Epidermal melanocyte (primary cell): ENCODE data around the gene AFAP1L2.

ENCODE experiments used
- DNase-seq: peaks from one replicate; pipeline ENCODE4 v3.0.0; 2011; ENCODE audit warnings: low spot score; ENCODE audit not compliant: insufficient read length

Gene AFAP1L2

GRCh38 chr10:114412907-114413797, 8.8 kb upstream of the AFAP1L2 start:
- DNase-seq = no peak

GRCh38 chr10:114408968-114409444, 4.7 kb upstream of the AFAP1L2 start:
- DNase-seq = no peak

GRCh38 chr10:114408112-114408967, 4.0 kb upstream of the AFAP1L2 start:
- DNase-seq = no peak

GRCh38 chr10:114406455-114406854, 2.2 kb upstream of the AFAP1L2 start:
- no peak for DNase-seq

GRCh38 chr10:114405011-114405350, 679 bp upstream of the AFAP1L2 start:
- DNase-seq = no peak

GRCh38 chr10:114403541-114404161, 651 bp downstream of the AFAP1L2 start:
- no peak for DNase-seq

- peak; percentile 31 for DNase-seq
Observed at GRCh38 chr10:114402871-114403540, 1.3 kb downstream of the AFAP1L2 start.

GRCh38 chr10:114402233-114402632, 2.1 kb downstream of the AFAP1L2 start:
- no peak for DNase-seq

GRCh38 chr10:114401195-114401791, 3.0 kb downstream of the AFAP1L2 start:
- peak; percentile 50 for DNase-seq

GRCh38 chr10:114400091-114400490, 4.2 kb downstream of the AFAP1L2 start:
- DNase-seq = no peak

GRCh38 chr10:114399576-114399975, 4.7 kb downstream of the AFAP1L2 start:
- DNase-seq = no peak

- DNase-seq = no peak
Observed at GRCh38 chr10:114398587-114399331, 5.5 kb downstream of the AFAP1L2 start.

- no peak for DNase-seq
Observed at GRCh38 chr10:114397651-114398145, 6.6 kb downstream of the AFAP1L2 start.

GRCh38 chr10:114396464-114396863, 7.8 kb downstream of the AFAP1L2 start:
- no peak for DNase-seq

GRCh38 chr10:114395366-114396022, 8.8 kb downstream of the AFAP1L2 start:
- peak; percentile 48 for DNase-seq

GRCh38 chr10:114394531-114394930, 9.8 kb downstream of the AFAP1L2 start:
- no peak for DNase-seq

GRCh38 chr10:114393886-114394285, 10.4 kb downstream of the AFAP1L2 start:
- DNase-seq = no peak

GRCh38 chr10:114393482-114393881, 10.8 kb downstream of the AFAP1L2 start:
- DNase-seq = no peak

- DNase-seq = no peak
Observed at GRCh38 chr10:114392112-114392835, 12.0 kb downstream of the AFAP1L2 start.
